IgD-negative memory B cell (primary cell): ENCODE data around the gene SEPTIN5. TPM values are rescaled to one million over a fixed set of nuclear protein-coding genes. Genes with fewer than 3 reads are reported as not detected.

Experiments
- H3K27ac Mint-ChIP-seq, 3 donors: one replicate each; pipeline ENCODE4 v1.8.0; 2020 to 2022; ENCODE audit warnings: mild to moderate bottlenecking in 3 of 3, mixed read lengths in 3 of 3, moderate library complexity in 1 of 3
- H3K27me3 Mint-ChIP-seq: one replicate; pipeline ENCODE4 v1.8.0; 2021; ENCODE audit warnings: mixed read lengths
- H3K36me3 Mint-ChIP-seq: one replicate; pipeline ENCODE4 v1.8.0; 2020; ENCODE audit warnings: mild to moderate bottlenecking, mixed read lengths
- H3K4me1 Mint-ChIP-seq, 3 donors: one replicate each; pipeline ENCODE4 v1.8.0; 2020 to 2022; ENCODE audit warnings: mixed read lengths in 3 of 3, mild to moderate bottlenecking in 1 of 3
- H3K4me3 Mint-ChIP-seq, 4 donors: one replicate each; pipeline ENCODE4 v1.8.0; 2020 to 2022; ENCODE audit warnings: mild to moderate bottlenecking in 4 of 4, mixed read lengths in 4 of 4, moderate library complexity in 3 of 4
- H3K9me3 Mint-ChIP-seq, 3 donors: one replicate each; pipeline ENCODE4 v1.8.0; 2020 to 2021; ENCODE audit warnings: mixed read lengths in 3 of 3, mild to moderate bottlenecking in 1 of 3
- polyA plus RNA-seq: library from polyadenylated mRNA; unstranded; fragments of 300-500 nt; fragmentation: Illumina TruSeq; gene quantifications from one replicate; pipeline ENCODE4 v1.2.3, GENCODE V29; 2021

The SEPTIN5 gene
- polyA plus RNA-seq, 1 donor from 2014 or later: 0.43 TPM

- Mint-ChIP-seq H3K27me3 (peaks cover 54% of the 10 kb centered on the region), H3K27ac (peak within 1 kb of the TSS; percentile 8 to 85 (median 45)), H3K36me3 (no peaks in the 10 kb centered on the region)
Observed at GRCh38 chr22:19760058-19760950, 46.0 kb downstream of the SEPTIN5 start, which contains the start of gene TBX1. TSS of gene TBX1 (plus strand) at chr22:19760778. CDS start at chr22:19760844, 66 bp downstream.

GRCh38 chr22:19760951-19761724 is 46.8 kb downstream of the SEPTIN5 start:
- H3K9me3 Mint-ChIP-seq: peaks cover 0 to 3% (median 0%) of the 10 kb centered on the region in 3 donors
- peak overlapping the region in 2 of 3 donors; percentile 45 to 85 for H3K27ac Mint-ChIP-seq
- peaks cover 50% of the 10 kb centered on the region for H3K27me3 Mint-ChIP-seq
- H3K36me3 Mint-ChIP-seq: no peaks in the 10 kb centered on the region
- peaks cover 15 to 24% (median 19%) of the 10 kb centered on the region in 3 donors for H3K4me1 Mint-ChIP-seq
- H3K4me3 Mint-ChIP-seq: peak overlapping the region; percentile 63 to 90 (median 74)

More at GRCh38 chr22:19760058-19760950, 46.0 kb downstream of the SEPTIN5 start, which contains the start of gene TBX1:
- peaks cover 18 to 24% (median 23%) of the 10 kb centered on the region in 3 donors for H3K4me1 Mint-ChIP-seq
- peak within 1 kb of the TSS; percentile 63 to 91 (median 82) for H3K4me3 Mint-ChIP-seq
- H3K9me3 Mint-ChIP-seq: peaks cover 0 to 3% (median 0%) of the 10 kb centered on the region in 3 donors

- Mint-ChIP-seq H3K27me3 (peaks cover 47% of the 10 kb centered on the region), H3K36me3 (no peaks in the 10 kb centered on the region), H3K27ac (peak overlapping the region in 2 of 3 donors; percentile 45 to 85), H3K4me1 (peaks cover 12 to 25% (median 17%) of the 10 kb centered on the region in 3 donors), H3K4me3 (peak overlapping the region; percentile 63 to 90 (median 74)), H3K9me3 (peaks cover 0 to 3% (median 0%) of the 10 kb centered on the region in 3 donors)
Observed at GRCh38 chr22:19761725-19762567, 47.6 kb downstream of the SEPTIN5 start.

- peaks cover 0 to 3% (median 0%) of the 10 kb centered on the region in 3 donors for H3K9me3 Mint-ChIP-seq
- H3K36me3 Mint-ChIP-seq: no peaks in the 10 kb centered on the region
- peak overlapping the region in 3 of 4 donors; percentile 55 to 70 (median 60) for H3K4me3 Mint-ChIP-seq
- H3K4me1 Mint-ChIP-seq: peaks cover 9 to 21% (median 14%) of the 10 kb centered on the region in 3 donors
- peak overlapping the region in 1 of 3 donors; percentile 36 for H3K27ac Mint-ChIP-seq
- H3K27me3 Mint-ChIP-seq: peaks cover 46% of the 10 kb centered on the region
Observed at GRCh38 chr22:19762568-19763457, 48.5 kb downstream of the SEPTIN5 start.

GRCh38 chr22:19763458-19764298 is 49.4 kb downstream of the SEPTIN5 start:
- Mint-ChIP-seq H3K36me3 (no peaks in the 10 kb centered on the region), H3K4me1 (peaks cover 9 to 20% (median 14%) of the 10 kb centered on the region in 3 donors), H3K27ac (peak overlapping the region in 1 of 3 donors; percentile 7), H3K9me3 (peaks cover 0 to 3% (median 0%) of the 10 kb centered on the region in 3 donors), H3K4me3 (no peak overlapping the region), H3K27me3 (peaks cover 50% of the 10 kb centered on the region)

GRCh38 chr22:19764299-19764593 is 49.9 kb downstream of the SEPTIN5 start:
- H3K27me3 Mint-ChIP-seq: peaks cover 54% of the 10 kb centered on the region
- peaks cover 0 to 3% (median 0%) of the 10 kb centered on the region in 3 donors for H3K9me3 Mint-ChIP-seq
- H3K4me1 Mint-ChIP-seq: peaks cover 9 to 20% (median 14%) of the 10 kb centered on the region in 3 donors
- H3K36me3 Mint-ChIP-seq: no peaks in the 10 kb centered on the region
- H3K27ac Mint-ChIP-seq: no peak overlapping the region
- H3K4me3 Mint-ChIP-seq: no peak overlapping the region

- Mint-ChIP-seq H3K4me1 (peaks cover 8 to 17% (median 9%) of the 10 kb centered on the region in 3 donors), H3K27ac (peak overlapping the region in 2 of 3 donors; percentile 24 to 82), H3K9me3 (peaks cover 0 to 5% (median 0%) of the 10 kb centered on the region in 3 donors), H3K36me3 (no peaks in the 10 kb centered on the region), H3K27me3 (peaks cover 55% of the 10 kb centered on the region), H3K4me3 (peak overlapping the region; percentile 16 to 87 (median 68))
Observed at GRCh38 chr22:19764636-19765476, 50.6 kb downstream of the SEPTIN5 start.

GRCh38 chr22:19765477-19766239 is 51.4 kb downstream of the SEPTIN5 start:
- Mint-ChIP-seq H3K4me1 (peaks cover 5 to 12% (median 7%) of the 10 kb centered on the region in 3 donors), H3K27ac (no peak overlapping the region), H3K9me3 (peaks cover 0 to 5% (median 0%) of the 10 kb centered on the region in 3 donors), H3K4me3 (peak overlapping the region; percentile 62 to 70 (median 66)), H3K27me3 (peaks cover 59% of the 10 kb centered on the region), H3K36me3 (no peaks in the 10 kb centered on the region)

GRCh38 chr22:19766240-19766510 is 51.9 kb downstream of the SEPTIN5 start:
- Mint-ChIP-seq H3K27ac (no peak overlapping the region), H3K9me3 (peaks cover 0 to 5% (median 0%) of the 10 kb centered on the region in 3 donors), H3K4me3 (no peak overlapping the region), H3K4me1 (peaks cover 5 to 12% (median 7%) of the 10 kb centered on the region in 3 donors), H3K36me3 (no peaks in the 10 kb centered on the region), H3K27me3 (peaks cover 59% of the 10 kb centered on the region)

GRCh38 chr22:19766511-19767426 is 52.5 kb downstream of the SEPTIN5 start:
- peak overlapping the region in 3 of 4 donors; percentile 50 to 68 (median 60) for H3K4me3 Mint-ChIP-seq
- H3K4me1 Mint-ChIP-seq: peaks cover 5 to 9% (median 7%) of the 10 kb centered on the region in 3 donors
- H3K36me3 Mint-ChIP-seq: no peaks in the 10 kb centered on the region
- peaks cover 58% of the 10 kb centered on the region for H3K27me3 Mint-ChIP-seq
- peaks cover 0 to 5% (median 0%) of the 10 kb centered on the region in 3 donors for H3K9me3 Mint-ChIP-seq
- H3K27ac Mint-ChIP-seq: peak overlapping the region in 1 of 3 donors; percentile 35
